ENCODE results near the gene PLXNB3. TPM values are rescaled to one million over a fixed set of nuclear protein-coding genes. Genes with fewer than 3 reads are reported as not detected.
A peak's percentile ranks its signal among the peaks of the same experiment; 100 is the strongest.
"Not testable (repeated sequence)": the region's sequence is repeated elsewhere in the genome, so short reads cannot be mapped to it uniquely, and the experiment has no call there.

Gene PLXNB3
- polyA plus RNA-seq, 4 donors = 0.82 to 2.9 (median 2.1) TPM

DNA sequence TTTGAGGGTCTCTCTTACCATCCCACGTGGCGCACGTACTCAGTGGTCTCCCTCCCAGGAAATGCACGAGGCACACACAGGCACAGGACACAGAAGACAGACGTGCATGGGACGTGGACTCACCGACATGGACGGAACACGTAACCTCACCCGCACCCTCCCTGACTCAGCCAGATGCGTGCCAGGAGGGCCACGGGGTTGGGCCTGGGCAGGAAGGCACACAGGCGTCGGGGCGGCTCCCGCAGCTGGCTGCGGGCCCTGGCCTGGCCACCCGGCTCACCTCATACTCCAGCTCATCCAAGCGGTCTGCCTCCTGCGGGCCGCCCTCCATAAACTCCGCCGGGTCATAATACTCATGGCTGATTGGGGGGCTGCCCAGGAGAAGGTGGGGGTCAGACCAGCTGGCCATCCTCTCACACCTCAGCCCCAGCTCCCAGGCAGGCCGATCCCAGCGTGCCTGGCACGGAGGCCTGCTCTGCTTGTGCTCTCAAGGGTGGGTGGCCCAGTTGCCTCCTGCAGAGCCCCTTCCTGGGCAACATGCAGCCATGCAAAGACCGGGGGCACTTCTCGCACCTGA lies 43.0 kb downstream of the PLXNB3 start:
- DNase-seq (ENCODE audit: low read depth in 4 of 4, low spot score in 3 of 4) = no peak

DNA sequence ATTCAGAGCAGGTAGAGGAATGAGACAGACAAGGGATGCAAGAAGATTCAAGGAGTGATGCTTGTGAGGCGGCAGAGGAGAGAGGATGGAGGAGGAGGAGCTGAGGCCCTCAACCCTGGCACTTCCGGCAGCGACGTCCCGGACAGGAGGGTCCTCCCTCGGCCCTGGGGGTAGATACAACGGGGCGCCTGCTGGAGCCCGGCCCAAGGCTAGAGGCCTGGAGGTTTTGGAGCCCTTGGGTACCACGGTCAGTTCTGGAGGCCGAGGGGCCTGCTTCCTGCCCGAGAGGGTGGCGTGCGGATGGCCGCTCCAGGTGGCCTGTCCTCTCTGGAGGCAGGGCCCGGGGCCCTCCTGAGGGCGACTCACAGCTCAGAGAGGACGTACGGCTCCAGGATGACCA lies 43.9 kb downstream of the PLXNB3 start:
- DNase-seq (ENCODE audit: low read depth in 4 of 4, low spot score in 3 of 4) = no peak

DNA sequence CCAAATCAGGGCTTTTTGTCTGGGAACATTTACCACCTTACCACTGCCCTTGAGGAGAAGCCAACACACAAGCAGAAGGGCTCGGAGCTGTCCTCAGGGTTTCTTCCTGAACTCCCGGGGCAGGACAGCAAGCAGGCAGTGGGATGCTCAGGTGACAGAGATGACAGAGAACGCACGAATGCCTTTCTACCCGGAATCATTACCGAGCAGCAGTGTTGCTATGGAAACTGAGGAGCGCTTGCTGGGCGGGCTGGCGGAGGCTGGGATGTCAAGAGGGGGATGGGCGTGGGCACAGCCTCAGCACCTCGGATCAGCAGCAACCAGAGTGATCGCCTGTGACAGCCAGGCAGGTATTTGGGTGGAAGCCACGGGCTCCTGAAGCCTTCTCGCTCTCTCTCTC lies 48.2 kb downstream of the PLXNB3 start:
- no peak for DNase-seq (ENCODE audit: low read depth in 4 of 4, low spot score in 3 of 4)

DNA sequence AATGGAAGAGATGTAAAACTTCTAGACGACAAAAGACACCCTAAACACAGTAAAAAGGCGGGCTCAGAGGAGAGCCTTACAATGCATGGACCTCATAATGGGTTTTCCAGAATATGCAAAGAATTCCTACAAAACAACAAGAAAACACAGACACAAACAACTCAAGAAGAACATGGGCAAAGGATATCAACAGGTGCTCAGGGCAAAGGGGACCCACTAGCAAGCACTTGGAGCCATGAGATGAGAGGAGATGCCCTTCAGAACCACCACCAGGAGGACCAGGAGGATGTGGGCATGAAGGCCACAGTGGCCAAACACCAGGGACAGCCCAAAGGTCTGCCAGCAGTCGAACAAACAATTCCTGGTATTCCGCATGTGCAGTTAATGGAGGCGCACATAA lies 49.1 kb downstream of the PLXNB3 start:
- no peak for DNase-seq (ENCODE audit: low read depth in 4 of 4, low spot score in 3 of 4)

DNA sequence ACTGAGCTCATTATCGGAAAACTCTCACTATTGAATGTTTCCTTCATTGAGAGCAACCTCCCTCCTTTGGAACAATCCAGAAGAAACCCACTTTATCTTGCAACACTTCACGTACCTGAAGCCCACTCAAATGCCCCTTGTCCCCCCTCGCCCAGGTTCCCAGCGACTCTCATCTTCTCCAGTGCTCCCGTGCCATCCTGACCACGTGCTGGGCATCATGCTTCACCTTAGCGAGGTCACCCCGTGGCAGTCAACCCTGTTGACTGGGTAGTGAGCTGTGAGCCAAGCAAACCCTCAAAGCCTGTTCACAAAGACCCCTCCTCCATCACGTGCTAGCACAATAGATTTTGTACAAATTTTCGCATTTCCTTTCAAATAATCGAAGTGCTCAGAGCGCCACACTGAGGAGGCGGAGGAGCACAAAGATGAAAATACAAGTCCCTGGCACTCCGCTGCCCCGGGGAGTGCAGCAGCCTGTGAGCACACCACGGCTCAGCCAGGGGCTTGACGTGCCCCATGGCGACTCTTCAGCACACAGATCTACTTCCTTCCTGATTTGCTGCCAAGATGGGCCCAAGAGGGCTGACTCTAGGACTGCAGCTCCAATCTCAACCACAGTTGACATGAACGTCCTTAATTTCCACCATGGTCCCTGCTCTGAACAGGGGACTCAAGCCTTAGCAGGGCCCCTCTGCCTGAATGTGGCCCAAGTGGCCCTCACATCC lies 50.7 kb downstream of the PLXNB3 start:
- DNase-seq (ENCODE audit: low read depth in 4 of 4, low spot score in 3 of 4) = no peak

DNA sequence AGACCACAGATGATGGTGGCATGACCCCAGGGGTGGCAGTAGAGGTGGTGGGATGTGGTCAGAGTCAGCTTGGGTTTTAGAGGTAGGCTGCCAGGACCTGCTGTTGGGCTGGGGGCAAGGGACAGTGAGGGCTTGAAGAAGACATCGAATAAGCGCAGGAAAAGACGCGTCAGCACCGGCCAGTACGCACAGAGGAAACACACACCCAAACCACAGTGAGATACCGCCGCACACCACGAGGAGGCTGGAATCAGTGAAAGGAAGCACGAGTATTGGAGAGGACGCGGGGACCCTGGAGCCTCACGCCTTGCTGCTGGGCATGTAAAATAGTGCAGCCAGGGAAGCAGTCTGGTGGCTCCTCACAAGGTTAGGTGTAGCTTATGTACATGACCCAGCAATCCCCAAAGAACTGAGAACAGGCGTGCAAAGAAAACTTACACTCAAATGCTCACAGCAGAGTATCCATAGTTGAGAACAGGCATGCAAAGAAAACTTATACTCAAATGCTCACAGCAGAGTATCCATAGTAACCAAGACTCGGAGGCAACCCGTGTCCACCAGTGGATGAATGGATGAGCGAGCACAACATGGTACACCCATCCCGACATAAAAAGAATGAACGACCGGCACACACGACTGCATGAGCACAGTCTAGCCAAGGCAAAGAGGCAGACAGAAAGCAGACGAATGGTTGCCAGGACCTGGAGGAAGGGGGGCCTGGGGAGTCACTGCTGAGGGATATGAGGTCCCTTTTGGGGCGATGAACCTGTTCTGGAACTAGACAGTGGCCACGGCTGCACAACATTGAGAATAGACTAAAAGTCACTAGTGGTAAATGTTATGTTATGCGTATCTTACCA lies 53.0 kb downstream of the PLXNB3 start:
- DNase-seq (ENCODE audit: low read depth in 4 of 4, low spot score in 3 of 4) = no peak

DNA sequence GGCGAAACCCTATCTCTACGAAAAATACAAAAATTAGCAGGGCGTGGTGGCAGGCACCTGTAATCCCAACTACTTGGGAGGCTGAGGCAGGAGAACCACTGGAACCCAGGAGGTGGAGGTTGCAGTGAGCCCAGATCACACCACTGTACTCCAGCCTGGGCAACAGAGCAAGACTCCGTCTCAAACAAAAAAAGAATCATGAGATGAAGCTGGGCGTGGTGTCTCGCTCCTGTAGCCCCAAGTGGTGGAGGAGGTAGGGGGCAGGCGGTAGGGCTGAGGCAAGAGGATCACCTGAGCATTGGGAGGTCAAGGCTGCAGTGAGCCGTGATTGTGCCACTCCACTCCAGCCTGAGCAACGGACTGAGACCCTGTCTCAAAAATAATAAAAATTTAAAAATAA lies 54.0 kb downstream of the PLXNB3 start:
- DNase-seq (ENCODE audit: low read depth in 4 of 4, low spot score in 3 of 4) = not testable (repeated sequence)

DNA sequence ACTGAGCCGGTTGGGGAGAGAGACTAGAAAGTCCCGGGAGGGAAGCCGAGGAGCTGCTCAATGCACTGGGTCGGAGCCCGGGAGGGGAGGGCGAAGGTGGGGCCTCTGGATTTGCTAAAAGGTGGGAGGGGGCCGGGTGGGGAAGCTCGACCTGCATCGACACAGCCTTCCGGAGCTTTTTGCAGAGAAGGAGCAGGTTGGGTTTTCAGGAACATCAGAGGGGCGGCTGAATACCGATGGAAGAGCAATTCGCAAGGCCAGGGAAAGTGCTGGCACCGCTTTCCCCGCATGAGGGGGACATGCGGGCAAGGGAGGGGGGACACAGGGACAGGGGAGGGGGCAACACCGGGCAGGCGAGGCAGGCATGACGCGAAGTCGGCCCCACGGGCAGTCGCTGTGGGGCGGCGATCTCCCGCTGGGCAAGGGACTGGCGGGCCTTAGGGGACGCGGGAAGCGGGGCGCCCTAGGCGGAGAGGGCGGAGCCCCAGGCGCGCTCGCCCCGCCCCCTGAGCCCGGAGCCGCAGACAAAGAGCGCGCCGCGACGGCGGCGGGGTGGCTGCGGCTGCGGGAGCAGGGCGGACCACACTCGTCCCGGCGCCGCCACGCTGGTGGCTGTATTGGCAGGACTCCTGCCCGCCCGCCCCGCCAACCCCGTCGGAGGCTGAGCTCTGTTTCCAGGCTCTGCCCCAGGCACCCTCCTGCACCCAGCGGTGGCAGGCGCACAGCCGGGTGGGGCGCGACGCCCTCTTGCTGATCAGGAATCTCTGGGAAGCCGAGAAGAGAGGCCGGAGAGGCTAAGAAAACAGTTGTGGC lies 54.7 kb downstream of the PLXNB3 start:
- peak in 1 of 4 donors; percentile 32 for DNase-seq (ENCODE audit: low read depth in 4 of 4, low spot score in 3 of 4)

DNA sequence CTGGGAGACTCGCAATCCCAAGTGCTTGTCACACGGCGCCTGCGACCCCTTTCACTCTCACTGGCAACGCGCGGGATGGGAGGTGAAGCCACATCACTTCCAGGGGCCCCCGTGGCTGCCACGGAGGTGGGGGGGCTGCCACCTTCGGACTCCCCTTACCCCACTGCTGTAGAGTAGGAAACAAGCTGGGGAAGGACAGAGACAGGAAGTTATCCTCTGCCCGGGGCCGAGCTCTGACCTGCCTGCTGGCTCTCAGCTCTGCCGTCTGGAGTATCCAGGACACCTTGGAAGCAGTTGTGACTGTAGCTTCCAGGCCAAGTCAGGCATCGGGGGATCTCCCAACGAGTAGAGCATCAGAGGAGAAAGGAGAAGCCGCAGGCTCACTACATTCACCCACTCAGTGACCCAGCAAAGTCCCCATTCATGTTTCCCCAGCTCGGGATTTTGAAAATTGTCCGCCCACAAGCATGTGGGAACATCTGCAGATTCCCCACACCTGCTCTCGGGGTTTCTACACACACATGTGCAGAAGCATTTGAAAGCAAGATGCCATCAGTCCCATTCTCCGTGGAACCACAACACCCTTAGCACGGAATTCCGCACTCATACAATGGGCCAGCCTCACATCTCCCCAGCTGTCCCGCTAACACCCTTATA lies 55.5 kb downstream of the PLXNB3 start:
- no peak for DNase-seq (ENCODE audit: low read depth in 4 of 4, low spot score in 3 of 4)

DNA sequence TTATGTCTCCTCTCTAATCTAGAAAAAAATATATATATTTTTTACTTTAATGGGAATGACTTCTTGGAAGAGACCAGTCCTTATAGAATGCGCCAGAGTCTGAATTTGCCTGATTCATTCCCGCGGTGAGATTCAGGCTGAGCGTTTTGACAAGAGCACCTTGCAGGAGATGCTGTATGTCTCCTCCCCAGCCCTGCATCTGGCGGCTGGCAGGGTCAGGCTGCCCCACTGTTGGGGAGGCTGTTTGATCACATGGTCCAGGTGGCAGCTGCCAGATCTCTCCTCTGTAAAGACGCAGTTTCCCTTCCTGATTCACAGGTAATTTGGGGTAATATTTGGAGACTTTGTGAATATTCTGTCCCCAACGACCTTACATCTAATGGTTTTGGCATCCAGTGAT lies 56.6 kb downstream of the PLXNB3 start:
- no peak for DNase-seq (ENCODE audit: low read depth in 4 of 4, low spot score in 3 of 4)

DNA sequence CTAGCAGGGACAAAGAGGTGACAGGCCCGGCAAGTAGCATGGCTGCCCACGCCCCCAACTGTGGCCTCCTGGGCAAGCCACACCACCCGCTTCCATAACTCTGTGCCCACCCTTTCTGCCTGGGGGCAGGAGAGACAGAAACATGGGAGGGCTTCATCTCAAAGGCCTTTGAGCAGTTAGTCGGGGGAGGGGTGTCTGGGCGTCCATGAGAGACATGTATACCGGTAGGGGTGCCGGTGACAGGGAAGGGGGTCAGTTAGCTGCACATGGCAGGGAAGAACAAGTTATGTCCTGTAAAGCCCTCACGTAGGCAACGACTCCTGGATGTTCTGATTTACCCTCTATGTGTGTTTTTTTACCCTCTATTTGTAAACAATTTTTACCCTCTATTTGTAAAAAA lies 57.0 kb downstream of the PLXNB3 start:
- DNase-seq (ENCODE audit: low read depth in 4 of 4, low spot score in 3 of 4) = no peak

DNA sequence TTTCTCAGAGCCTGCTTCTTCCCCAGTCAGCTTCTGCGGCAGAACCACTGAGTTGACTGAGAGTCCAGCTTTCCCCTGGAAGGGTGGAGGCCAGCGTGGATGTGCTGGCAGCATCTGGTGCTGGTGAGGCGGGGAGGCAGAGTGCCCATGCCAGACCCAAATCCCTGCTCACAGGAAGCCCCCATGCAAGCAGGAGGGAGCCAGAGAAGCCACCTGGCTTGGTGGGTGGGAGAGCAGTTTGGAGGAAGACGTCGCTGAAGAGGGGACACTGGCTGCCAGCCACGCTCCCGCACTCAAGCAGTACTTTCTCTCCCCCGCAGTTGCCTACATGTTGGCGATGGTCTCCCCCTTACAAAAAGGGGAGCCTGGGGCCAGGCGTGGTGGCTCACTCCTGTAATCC lies 60.3 kb downstream of the PLXNB3 start:
- no peak for DNase-seq (ENCODE audit: low read depth in 4 of 4, low spot score in 3 of 4)

DNA sequence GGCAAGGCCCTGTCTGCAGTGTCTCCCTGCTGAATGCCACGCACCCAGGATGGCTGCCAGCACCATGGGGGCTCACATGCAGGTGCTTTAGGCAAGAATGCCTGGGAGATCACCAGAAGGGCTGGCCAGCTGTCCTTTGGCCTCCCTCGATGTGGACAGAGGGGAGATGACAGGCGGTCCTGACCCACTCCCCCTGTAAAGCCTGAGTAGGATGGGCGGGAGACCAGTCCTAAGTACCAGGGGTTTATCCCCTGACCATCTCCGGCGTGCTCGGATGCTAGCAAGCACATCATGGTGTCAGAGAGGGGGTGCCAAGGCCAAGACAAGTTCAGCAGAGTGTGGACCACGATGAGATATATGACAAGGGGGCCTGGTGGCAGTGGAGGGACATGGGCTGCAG lies 61.0 kb downstream of the PLXNB3 start:
- no peak for DNase-seq (ENCODE audit: low read depth in 4 of 4, low spot score in 3 of 4)

Other genes with a start within 250 kb of the PLXNB3 start
- under 1 TPM; 0.23 to 0.36 (median 0.31) TPM for gene ATP2B3, start 246.6 kb upstream of the PLXNB3 start, polyA plus RNA-seq (ENCODE audit: insufficient read length in 4 of 4)
- 10 to 100 TPM; 17.6 to 20.7 (median 19.3) TPM for gene CCNQ, start 165.1 kb upstream of the PLXNB3 start, polyA plus RNA-seq (ENCODE audit: insufficient read length in 4 of 4)
- 10 to 100 TPM; 46.7 to 74.3 (median 49.1) TPM for gene DUSP9, start 117.0 kb upstream of the PLXNB3 start, polyA plus RNA-seq (ENCODE audit: insufficient read length in 4 of 4)
- gene PNCK, start 90.4 kb upstream of the PLXNB3 start, polyA plus RNA-seq (ENCODE audit: insufficient read length in 4 of 4) = 10 to 100 TPM in 1 of 4 donors, 1 to 10 TPM in 3; 6.2 to 11.4 (median 7.5) TPM
- 10 to 100 TPM; 46.6 to 74.1 (median 52.6) TPM for gene SLC6A8, start 76.3 kb upstream of the PLXNB3 start, polyA plus RNA-seq (ENCODE audit: insufficient read length in 4 of 4)
- 100 to 1,000 TPM; 192 to 206 (median 199) TPM for gene BCAP31, start 39.9 kb upstream of the PLXNB3 start, polyA plus RNA-seq (ENCODE audit: insufficient read length in 4 of 4)
- 1 to 10 TPM; 6.3 to 8.9 (median 7.1) TPM for gene ABCD1, start 39.4 kb upstream of the PLXNB3 start, polyA plus RNA-seq (ENCODE audit: insufficient read length in 4 of 4)
- 1 to 10 TPM in 3 of 4 donors, under 1 TPM in 1; 0.90 to 2.0 (median 1.5) TPM for gene SRPK3, start 16.8 kb downstream of the PLXNB3 start, polyA plus RNA-seq (ENCODE audit: insufficient read length in 4 of 4)
- gene IDH3G, start 30.1 kb downstream of the PLXNB3 start, polyA plus RNA-seq (ENCODE audit: insufficient read length in 4 of 4) = 10 to 100 TPM; 62.2 to 90.3 (median 72.7) TPM
- 100 to 1,000 TPM; 141 to 189 (median 155) TPM for gene SSR4, start 30.4 kb downstream of the PLXNB3 start, polyA plus RNA-seq (ENCODE audit: insufficient read length in 4 of 4)
- gene PDZD4, start 66.3 kb downstream of the PLXNB3 start, polyA plus RNA-seq (ENCODE audit: insufficient read length in 4 of 4) = 10 to 100 TPM in 1 of 4 donors, 1 to 10 TPM in 3; 7.7 to 10.6 (median 8.8) TPM
- 10 to 100 TPM; 46.4 to 59.9 (median 47.9) TPM for gene L1CAM, start 121.9 kb downstream of the PLXNB3 start, polyA plus RNA-seq (ENCODE audit: insufficient read length in 4 of 4)
- gene AVPR2, start 140.4 kb downstream of the PLXNB3 start, polyA plus RNA-seq (ENCODE audit: insufficient read length in 4 of 4) = 1 to 10 TPM; 1.4 to 3.1 (median 2.0) TPM
- 10 to 100 TPM; 24.6 to 37.8 (median 27.8) TPM for gene ARHGAP4, start 162.0 kb downstream of the PLXNB3 start, polyA plus RNA-seq (ENCODE audit: insufficient read length in 4 of 4)
- 10 to 100 TPM; 60.2 to 80.1 (median 66.6) TPM for gene NAA10, start 170.8 kb downstream of the PLXNB3 start, polyA plus RNA-seq (ENCODE audit: insufficient read length in 4 of 4)
- gene RENBP, start 180.4 kb downstream of the PLXNB3 start, polyA plus RNA-seq (ENCODE audit: insufficient read length in 4 of 4) = 10 to 100 TPM; 16.3 to 27.1 (median 18.8) TPM
- gene HCFC1, start 207.6 kb downstream of the PLXNB3 start, polyA plus RNA-seq (ENCODE audit: insufficient read length in 4 of 4) = 10 to 100 TPM; 41.5 to 44.3 (median 41.9) TPM
- 1 to 10 TPM; 6.9 to 9.6 (median 7.4) TPM for gene TMEM187, start 208.5 kb downstream of the PLXNB3 start, polyA plus RNA-seq (ENCODE audit: insufficient read length in 4 of 4)